ENCODE results near the gene LTF.

GRCh38 chr3:46500656-46501635 lies 36.2 kb upstream of the LTF start:
- no peak for TF ChIP-seq POLR2A (IDR thresholded peaks at IDR 0.05; ENCODE audit: low read depth, low read length)
- TF ChIP-seq POLR2AphosphoS5 (IDR thresholded peaks at IDR 0.05; ENCODE audit: low read depth, low read length): no peak

Measured in GM12891 (cell line).